Stimulated activated CD8-positive, alpha-beta memory T cell treated with anti-CD3 and anti-CD28 coated beads, Interleukin-7, amount 100 ng/mL, for 1 hour (primary cell): Measurements from ENCODE around the gene WNT7B.

Experiments used
- DNase-seq, 2 donors: peaks; one replicate each; pipeline ENCODE4 v3.0.0-alpha.2; 2020; ENCODE audit warnings: low read depth in 2 of 2

WNT7B gene

DNA sequence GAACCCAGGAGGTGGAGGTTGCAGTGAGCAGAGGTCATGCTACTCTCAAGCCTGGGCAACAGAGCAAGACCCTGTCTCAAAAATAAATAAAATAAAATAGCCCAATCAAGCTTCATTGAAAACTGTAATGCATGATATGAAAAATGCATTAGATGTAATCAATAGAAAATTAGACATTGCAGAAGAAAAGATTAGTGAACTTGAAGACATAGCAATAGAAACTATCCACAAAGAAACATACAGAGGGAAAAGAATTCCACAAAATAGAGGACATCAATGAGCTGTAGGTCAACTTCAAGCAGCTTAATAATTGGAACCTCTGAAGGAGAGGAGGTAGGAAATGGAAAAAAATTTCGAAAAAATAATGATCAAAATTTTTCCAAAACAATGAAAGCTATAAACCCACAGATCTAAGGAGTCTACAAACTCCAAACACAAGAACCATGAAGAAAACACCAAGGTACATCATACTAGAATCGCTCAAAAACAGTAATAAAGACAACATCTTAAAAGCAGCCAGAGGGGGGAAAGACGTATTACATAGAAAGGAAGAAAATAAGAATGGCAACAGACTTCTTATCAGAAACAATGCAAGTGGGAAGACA is 104.2 kb downstream of the WNT7B start:
- DNase-seq, result no peak

DNA sequence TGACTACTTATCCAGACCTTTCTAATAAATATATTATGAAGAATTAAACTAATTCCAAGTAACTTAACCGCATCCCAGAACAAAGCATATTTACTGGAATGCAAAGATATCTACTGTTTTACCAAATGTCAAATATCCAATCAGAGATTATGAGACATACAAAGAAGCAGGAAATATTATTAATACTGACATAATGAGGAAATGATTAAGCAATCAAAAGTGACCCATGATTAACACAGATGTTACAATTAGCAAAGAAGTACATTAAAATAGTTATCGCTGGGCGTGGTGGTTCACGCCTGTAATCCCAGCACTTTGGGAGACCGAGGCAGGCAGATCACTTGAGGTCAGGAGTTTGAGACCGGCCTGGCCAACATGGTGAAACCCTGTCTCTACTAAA is 105.2 kb downstream of the WNT7B start:
- DNase-seq, result no peak
